Retinal pigment epithelial cell (primary cell): ENCODE measurements around the gene BCL11B.

ENCODE experiments used
- DNase-seq: peaks from one replicate; pipeline ENCODE4 v3.0.0-alpha.2; 2010; ENCODE audit warnings: low read depth
- H3K4me3 ChIP-seq: 2 replicates; pipeline ENCODE4 v1.5.1; 2011; ENCODE audit warnings: mild to moderate bottlenecking, low read length, control low read depth, moderate library complexity
- CTCF ChIP-seq: conservative IDR thresholded peaks from 2 replicates; pipeline ENCODE4 v1.5.1; 2011; ENCODE audit warnings: low read depth, low read length, control low read depth, inconsistent platforms

BCL11B gene

GRCh38 chr14:99127651-99128167, 144.3 kb downstream of the BCL11B start:
- peak; percentile 26 for DNase-seq
- no peak overlapping the region for H3K4me3 ChIP-seq
- TF ChIP-seq CTCF: no peak

GRCh38 chr14:99125616-99126431, 146.2 kb downstream of the BCL11B start:
- TF ChIP-seq CTCF: no peak
- DNase-seq: no peak
- H3K4me3 ChIP-seq: no peak overlapping the region

GRCh38 chr14:99125113-99125512, 146.9 kb downstream of the BCL11B start:
- no peak overlapping the region for H3K4me3 ChIP-seq
- TF ChIP-seq CTCF: no peak
- no peak for DNase-seq

GRCh38 chr14:99124482-99125105, 147.4 kb downstream of the BCL11B start:
- no peak for DNase-seq
- no peak overlapping the region for H3K4me3 ChIP-seq
- TF ChIP-seq CTCF: no peak

GRCh38 chr14:99123208-99123870, 148.7 kb downstream of the BCL11B start:
- no peak overlapping the region for H3K4me3 ChIP-seq
- TF ChIP-seq CTCF: no peak
- no peak for DNase-seq

GRCh38 chr14:99122521-99123125, 149.4 kb downstream of the BCL11B start:
- no peak for DNase-seq
- no peak overlapping the region for H3K4me3 ChIP-seq
- no peak for TF ChIP-seq CTCF
